RWPE1 (cell line): ENCODE results near the gene B9D1.

ENCODE experiments used
- CTCF ChIA-PET: fragments of 350-600 bp; sonication (Branson Sonifier 250); formaldehyde crosslinking; extraction: SDS; loops from one replicate; lab custom pipeline; 2021; lab: Yijun Ruan, JAX
- POLR2A ChIA-PET: fragments of 400-600 bp; formaldehyde crosslinking; extraction: SDS; loops from one replicate; lab custom pipeline; 2020; ENCODE audit warnings: antibody characterized with exemption; ENCODE audit not compliant: low non-redundant PET; lab: Yijun Ruan, JAX
- DNase-seq: peaks from one replicate; pipeline ENCODE4 v3.0.0; 2012; ENCODE audit warnings: low spot score
- H3K27ac ChIP-seq: fragments of 450-650 bp; 2 replicates; pipeline ENCODE4 v1.5.1; 2017
- CTCF ChIP-seq: fragments of 450-650 bp; conservative IDR thresholded peaks from 2 replicates; pipeline ENCODE4 v1.5.1; 2017; ENCODE audit warnings: low read depth, mild to moderate bottlenecking

B9D1 gene

GRCh38 chr17:19365833-19366636 lies 3.5 kb upstream of the B9D1 start:
- ChIA-PET CTCF (interaction anchor here (0.6 to 2.4 kb wide), 3 partner anchors 8 to 81 kb away, joined by 3 to 22 read pairs (median 3); no protein-coding TSS in a partner anchor), POLR2A (no interaction called here)
- DNase-seq = no peak
- no peak for TF ChIP-seq CTCF
- H3K27ac ChIP-seq = no peak overlapping the region

GRCh38 chr17:19365499-19365817 lies 2.9 kb upstream of the B9D1 start:
- POLR2A ChIA-PET = no interaction called here
- no peak for TF ChIP-seq CTCF
- no peak for DNase-seq

GRCh38 chr17:19364699-19365498 lies 2.4 kb upstream of the B9D1 start:
- no peak for TF ChIP-seq CTCF
- DNase-seq = no peak
- peak overlapping the region; percentile 2; the same call in 1 of the 2 replicates for H3K27ac ChIP-seq
- ChIA-PET POLR2A (no interaction called here), CTCF (interaction anchor here (0.6 to 2.4 kb wide), 5 partner anchors 9 to 1785 kb away, joined by 3 to 22 read pairs (median 3); no protein-coding TSS in a partner anchor)

More at GRCh38 chr17:19365499-19365817, 2.9 kb upstream of the B9D1 start:
- CTCF ChIA-PET = interaction anchor here (0.6 to 2.4 kb wide), 4 partner anchors 9 to 144 kb away, joined by 3 to 22 read pairs (median 4); no protein-coding TSS in a partner anchor
- no peak overlapping the region; the same call in 1 of the 2 replicates for H3K27ac ChIP-seq

GRCh38 chr17:19363460-19364035 lies 1.0 kb upstream of the B9D1 start:
- no peak for DNase-seq
- TF ChIP-seq CTCF = no peak
- POLR2A ChIA-PET = no interaction called here
- H3K27ac ChIP-seq = peak overlapping the region; percentile 89
- CTCF ChIA-PET = interaction anchor here (0.5 to 2.0 kb wide), 28 partner anchors 9 to 1404 kb away, joined by 3 to 40 read pairs (median 4); partner anchors contain the start of gene MAPK7

GRCh38 chr17:19363114-19363438 lies 553 bp upstream of the B9D1 start:
- peak; percentile 62 for TF ChIP-seq CTCF
- H3K27ac ChIP-seq = peak overlapping the region; percentile 89
- DNase-seq = no peak
- ChIA-PET POLR2A (interaction anchor here (1.6 kb wide), 1 partner anchor 15 kb away, joined by 6 read pairs; the partner anchor contains the start of gene MAPK7), CTCF (interaction anchor here (0.5 to 2.0 kb wide), 30 partner anchors 9 to 1404 kb away, joined by 3 to 40 read pairs (median 4); partner anchors contain the start of gene MAPK7)

- no peak for TF ChIP-seq CTCF
- peak overlapping the region; percentile 89 for H3K27ac ChIP-seq
- CTCF ChIA-PET = interaction anchor here (1.9 to 2.0 kb wide), 2 partner anchors 86 to 401 kb away, joined by 16 to 40 read pairs; no protein-coding TSS in a partner anchor
- POLR2A ChIA-PET = interaction anchor here (1.6 kb wide), 1 partner anchor 16 kb away, joined by 6 read pairs; the partner anchor contains the start of gene MAPK7
- DNase-seq = no peak
These were observed 613 bp downstream of the B9D1 start for GRCh38 chr17:19361944-19362276.
